H1 (cell line): ENCODE data around the gene INPP5A. TPM values are rescaled to one million over a fixed set of nuclear protein-coding genes. Genes with fewer than 3 reads are reported as not detected.

Experiments
- JUN ChIP-seq: IDR thresholded peaks from 2 replicates; pipeline ENCODE4 v1.6.1; 2011; ENCODE audit warnings: low read depth, mild to moderate bottlenecking, improper control_type of control experiment, low read length
- NANOG ChIP-seq: IDR thresholded peaks from 2 replicates; pipeline ENCODE4 v1.6.1; 2011; ENCODE audit warnings: low read length, low read depth, mild to moderate bottlenecking, inconsistent platforms; ENCODE audit not compliant: insufficient read depth, poor library complexity, severe bottlenecking
- SAP30 ChIP-seq: fragments of 300-600 bp; sonication (generic); IDR thresholded peaks from 2 replicates; pipeline ENCODE4 v1.7.1; 2012; ENCODE audit warnings: low read length, moderate library complexity, mild to moderate bottlenecking, inconsistent platforms; ENCODE audit not compliant: insufficient read depth, insufficient replicate concordance
- polyA plus RNA-seq, 7 experiments: library from polyadenylated mRNA; depleted of rRNA in 3 of 7; stranded (reverse) in 5 of 7; unstranded in 2 of 7; fragments of >200 nt in 5 of 7; fragments of 200-250 nt in 2 of 7; gene quantifications; 1 replicate in 5 of 7; 2 replicates in 1 of 7; 4 replicates in 1 of 7; pipeline versions ENCODE4 v1.2.1 to v1.2.3, GENCODE V29; 2011 to 2013; ENCODE audit warnings: missing spikeins in 2 of 7, mixed read lengths in 2 of 7
- total RNA-seq: library from RNA; stranded (reverse); fragmentation: NEBNext Ultra II Directional; extraction: Animal tissue kit (Norgen Biotek cat#: 25700); gene quantifications from 2 replicates; pipeline ENCODE4 v1.2.1, GENCODE V29; 2021
- TF ChIP-seq, protein P1 (sequence below): fragments of 300-600 bp; sonication (generic); IDR thresholded peaks from 2 replicates; pipeline ENCODE4 v1.7.1; 2012; ENCODE audit warnings: low read length, moderate library complexity, mild to moderate bottlenecking, inconsistent platforms; ENCODE audit not compliant: insufficient replicate concordance

The INPP5A gene
- total and polyA plus RNA-seq, 2 of the 8 experiments (the other 6 are each of a cell fraction or from before 2014, with no cell fraction given): 19.7 to 27.5 TPM

- TF ChIP-seq, protein P1, sequence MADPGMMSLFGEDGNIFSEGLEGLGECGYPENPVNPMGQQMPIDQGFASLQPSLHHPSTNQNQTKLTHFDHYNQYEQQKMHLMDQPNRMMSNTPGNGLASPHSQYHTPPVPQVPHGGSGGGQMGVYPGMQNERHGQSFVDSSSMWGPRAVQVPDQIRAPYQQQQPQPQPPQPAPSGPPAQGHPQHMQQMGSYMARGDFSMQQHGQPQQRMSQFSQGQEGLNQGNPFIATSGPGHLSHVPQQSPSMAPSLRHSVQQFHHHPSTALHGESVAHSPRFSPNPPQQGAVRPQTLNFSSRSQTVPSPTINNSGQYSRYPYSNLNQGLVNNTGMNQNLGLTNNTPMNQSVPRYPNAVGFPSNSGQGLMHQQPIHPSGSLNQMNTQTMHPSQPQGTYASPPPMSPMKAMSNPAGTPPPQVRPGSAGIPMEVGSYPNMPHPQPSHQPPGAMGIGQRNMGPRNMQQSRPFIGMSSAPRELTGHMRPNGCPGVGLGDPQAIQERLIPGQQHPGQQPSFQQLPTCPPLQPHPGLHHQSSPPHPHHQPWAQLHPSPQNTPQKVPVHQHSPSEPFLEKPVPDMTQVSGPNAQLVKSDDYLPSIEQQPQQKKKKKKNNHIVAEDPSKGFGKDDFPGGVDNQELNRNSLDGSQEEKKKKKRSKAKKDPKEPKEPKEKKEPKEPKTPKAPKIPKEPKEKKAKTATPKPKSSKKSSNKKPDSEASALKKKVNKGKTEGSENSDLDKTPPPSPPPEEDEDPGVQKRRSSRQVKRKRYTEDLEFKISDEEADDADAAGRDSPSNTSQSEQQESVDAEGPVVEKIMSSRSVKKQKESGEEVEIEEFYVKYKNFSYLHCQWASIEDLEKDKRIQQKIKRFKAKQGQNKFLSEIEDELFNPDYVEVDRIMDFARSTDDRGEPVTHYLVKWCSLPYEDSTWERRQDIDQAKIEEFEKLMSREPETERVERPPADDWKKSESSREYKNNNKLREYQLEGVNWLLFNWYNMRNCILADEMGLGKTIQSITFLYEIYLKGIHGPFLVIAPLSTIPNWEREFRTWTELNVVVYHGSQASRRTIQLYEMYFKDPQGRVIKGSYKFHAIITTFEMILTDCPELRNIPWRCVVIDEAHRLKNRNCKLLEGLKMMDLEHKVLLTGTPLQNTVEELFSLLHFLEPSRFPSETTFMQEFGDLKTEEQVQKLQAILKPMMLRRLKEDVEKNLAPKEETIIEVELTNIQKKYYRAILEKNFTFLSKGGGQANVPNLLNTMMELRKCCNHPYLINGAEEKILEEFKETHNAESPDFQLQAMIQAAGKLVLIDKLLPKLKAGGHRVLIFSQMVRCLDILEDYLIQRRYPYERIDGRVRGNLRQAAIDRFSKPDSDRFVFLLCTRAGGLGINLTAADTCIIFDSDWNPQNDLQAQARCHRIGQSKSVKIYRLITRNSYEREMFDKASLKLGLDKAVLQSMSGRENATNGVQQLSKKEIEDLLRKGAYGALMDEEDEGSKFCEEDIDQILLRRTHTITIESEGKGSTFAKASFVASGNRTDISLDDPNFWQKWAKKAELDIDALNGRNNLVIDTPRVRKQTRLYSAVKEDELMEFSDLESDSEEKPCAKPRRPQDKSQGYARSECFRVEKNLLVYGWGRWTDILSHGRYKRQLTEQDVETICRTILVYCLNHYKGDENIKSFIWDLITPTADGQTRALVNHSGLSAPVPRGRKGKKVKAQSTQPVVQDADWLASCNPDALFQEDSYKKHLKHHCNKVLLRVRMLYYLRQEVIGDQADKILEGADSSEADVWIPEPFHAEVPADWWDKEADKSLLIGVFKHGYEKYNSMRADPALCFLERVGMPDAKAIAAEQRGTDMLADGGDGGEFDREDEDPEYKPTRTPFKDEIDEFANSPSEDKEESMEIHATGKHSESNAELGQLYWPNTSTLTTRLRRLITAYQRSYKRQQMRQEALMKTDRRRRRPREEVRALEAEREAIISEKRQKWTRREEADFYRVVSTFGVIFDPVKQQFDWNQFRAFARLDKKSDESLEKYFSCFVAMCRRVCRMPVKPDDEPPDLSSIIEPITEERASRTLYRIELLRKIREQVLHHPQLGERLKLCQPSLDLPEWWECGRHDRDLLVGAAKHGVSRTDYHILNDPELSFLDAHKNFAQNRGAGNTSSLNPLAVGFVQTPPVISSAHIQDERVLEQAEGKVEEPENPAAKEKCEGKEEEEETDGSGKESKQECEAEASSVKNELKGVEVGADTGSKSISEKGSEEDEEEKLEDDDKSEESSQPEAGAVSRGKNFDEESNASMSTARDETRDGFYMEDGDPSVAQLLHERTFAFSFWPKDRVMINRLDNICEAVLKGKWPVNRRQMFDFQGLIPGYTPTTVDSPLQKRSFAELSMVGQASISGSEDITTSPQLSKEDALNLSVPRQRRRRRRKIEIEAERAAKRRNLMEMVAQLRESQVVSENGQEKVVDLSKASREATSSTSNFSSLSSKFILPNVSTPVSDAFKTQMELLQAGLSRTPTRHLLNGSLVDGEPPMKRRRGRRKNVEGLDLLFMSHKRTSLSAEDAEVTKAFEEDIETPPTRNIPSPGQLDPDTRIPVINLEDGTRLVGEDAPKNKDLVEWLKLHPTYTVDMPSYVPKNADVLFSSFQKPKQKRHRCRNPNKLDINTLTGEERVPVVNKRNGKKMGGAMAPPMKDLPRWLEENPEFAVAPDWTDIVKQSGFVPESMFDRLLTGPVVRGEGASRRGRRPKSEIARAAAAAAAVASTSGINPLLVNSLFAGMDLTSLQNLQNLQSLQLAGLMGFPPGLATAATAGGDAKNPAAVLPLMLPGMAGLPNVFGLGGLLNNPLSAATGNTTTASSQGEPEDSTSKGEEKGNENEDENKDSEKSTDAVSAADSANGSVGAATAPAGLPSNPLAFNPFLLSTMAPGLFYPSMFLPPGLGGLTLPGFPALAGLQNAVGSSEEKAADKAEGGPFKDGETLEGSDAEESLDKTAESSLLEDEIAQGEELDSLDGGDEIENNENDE: no peak
- TF ChIP-seq SAP30 (no peak), JUN (no peak), NANOG (no peak)
These were observed 79.6 kb downstream of the INPP5A start (continued) for GRCh38 chr10:132616996-132617736.
